Lower leg skin (tissue), 3 donors: ENCODE data around the gene RWDD4.

ENCODE experiments used
- CTCF ChIP-seq, 3 donors: fragments of 450-650 bp; IDR thresholded peaks; one replicate each; pipeline ENCODE4 v1.5.1; 2016; ENCODE audit warnings: antibody characterized with exemption in 3 of 3, mild to moderate bottlenecking in 3 of 3, moderate library complexity in 2 of 3
- POLR2A ChIP-seq, 2 donors: fragments of 450-650 bp; IDR thresholded peaks; one replicate each; pipeline ENCODE4 v1.6.1; 2016 to 2017; ENCODE audit warnings: antibody characterized with exemption in 2 of 2, mild to moderate bottlenecking in 1 of 2, moderate library complexity in 1 of 2

DNA sequence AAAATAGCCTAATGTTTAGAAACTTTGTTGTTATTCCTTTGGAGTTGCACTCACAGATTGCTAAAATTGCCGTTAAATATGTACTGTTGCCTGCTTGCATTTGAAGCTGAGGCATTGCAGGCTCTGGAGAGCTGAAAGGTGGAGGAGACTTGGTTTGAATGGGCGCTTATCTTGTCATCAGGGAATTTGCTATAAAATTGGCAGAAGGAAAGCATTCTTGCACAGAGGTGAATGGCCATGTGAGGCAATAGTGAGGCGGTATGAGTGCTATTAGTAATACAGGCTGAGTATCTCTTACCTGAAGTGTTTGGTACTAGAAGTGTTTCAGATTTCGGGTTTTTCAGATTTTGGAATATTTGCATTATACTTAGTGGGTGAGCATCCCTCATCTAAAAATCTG, 41.4 kb upstream of the RWDD4 start:
- TF ChIP-seq CTCF (IDR thresholded peaks at IDR 0.05) (no peak), POLR2A (IDR thresholded peaks at IDR 0.05) (no peak)
